MM.1S (cell line): ENCODE data around the gene TXNDC11.

Source experiments
- DNase-seq: peaks from one replicate; pipeline ENCODE4 v3.0.0-alpha.2; 2015
- H2AFZ ChIP-seq: fragments of 300-600 bp; sonication (generic); 2 replicates; pipeline ENCODE4 v1.6.0; 2016; ENCODE audit warnings: antibody characterized with exemption, low read length
- H3F3A ChIP-seq: fragments of 300-600 bp; sonication (generic); 2 replicates; pipeline ENCODE4 v1.6.1; 2016; ENCODE audit warnings: mild to moderate bottlenecking, antibody characterized with exemption, low read length, moderate library complexity, mixed read lengths; ENCODE audit not compliant: insufficient read depth
- H3K27ac ChIP-seq: fragments of 300-600 bp; sonication (generic); 2 replicates; pipeline ENCODE4 v1.5.1; 2016; ENCODE audit warnings: mild to moderate bottlenecking, low read length
- H3K27me3 ChIP-seq: fragments of 300-600 bp; sonication (generic); replicated peaks from 2 replicates; pipeline ENCODE4 v1.6.0; 2016; ENCODE audit warnings: low read length; ENCODE audit not compliant: insufficient read depth
- H3K36me3 ChIP-seq: fragments of 300-600 bp; sonication (generic); replicated peaks from 2 replicates; pipeline ENCODE4 v1.6.1; 2016; ENCODE audit warnings: mild to moderate bottlenecking, low read length, mixed read lengths; ENCODE audit not compliant: insufficient read depth
- H3K4me1 ChIP-seq: fragments of 300-600 bp; sonication (generic); 2 replicates; pipeline ENCODE4 v1.6.1; 2016; ENCODE audit warnings: low read length, mixed read lengths
- H3K4me2 ChIP-seq: fragments of 300-600 bp; sonication (generic); 2 replicates; pipeline ENCODE4 v1.6.0; 2016; ENCODE audit warnings: low read depth, low read length
- H3K4me3 ChIP-seq: fragments of 300-600 bp; sonication (generic); 2 replicates; pipeline ENCODE4 v1.5.1; 2016; ENCODE audit warnings: low read length, mixed read lengths
- H3K79me2 ChIP-seq: fragments of 300-600 bp; sonication (generic); 2 replicates; pipeline ENCODE4 v1.6.1; 2016; ENCODE audit warnings: mixed run types, low read length, mixed read lengths
- H3K9ac ChIP-seq: fragments of 300-600 bp; sonication (generic); 2 replicates; pipeline ENCODE4 v1.6.1; 2016; ENCODE audit warnings: low read length, mixed read lengths
- H3K9me2 ChIP-seq: fragments of 300-600 bp; sonication (generic); replicated peaks from 2 replicates; pipeline ENCODE4 v1.6.1; 2016; ENCODE audit warnings: mild to moderate bottlenecking, low read length, mixed read lengths; ENCODE audit not compliant: insufficient read depth
- H3K9me3 ChIP-seq: fragments of 300-600 bp; sonication (generic); replicated peaks from 2 replicates; pipeline ENCODE4 v1.6.1; 2016; ENCODE audit warnings: mild to moderate bottlenecking, low read length, mixed read lengths; ENCODE audit not compliant: insufficient read depth
- H4K20me1 ChIP-seq: fragments of 300-600 bp; sonication (generic); 2 replicates; pipeline ENCODE4 v1.6.1; 2016; ENCODE audit warnings: mild to moderate bottlenecking, low read length, moderate library complexity, mixed read lengths; ENCODE audit not compliant: insufficient read depth
- EZH2 ChIP-seq: fragments of 300-600 bp; sonication (generic); optimal IDR thresholded peaks from 2 replicates; pipeline ENCODE3; 2017; ENCODE audit warnings: low read depth, mild to moderate bottlenecking, antibody characterized with exemption, low read length, mixed read lengths
- EZH2phosphoT487 ChIP-seq: fragments of 300-600 bp; sonication (generic); IDR thresholded peaks from 2 replicates; pipeline ENCODE4 v1.6.1; 2018; ENCODE audit warnings: antibody characterized with exemption, low read length
- TF ChIP-seq, protein P1 (sequence below): fragments of 300-600 bp; sonication (generic); IDR thresholded peaks from 2 replicates; pipeline ENCODE4 v1.5.1; 2016; ENCODE audit warnings: antibody characterized with exemption, low read length, mixed read lengths

TXNDC11 gene

DNA sequence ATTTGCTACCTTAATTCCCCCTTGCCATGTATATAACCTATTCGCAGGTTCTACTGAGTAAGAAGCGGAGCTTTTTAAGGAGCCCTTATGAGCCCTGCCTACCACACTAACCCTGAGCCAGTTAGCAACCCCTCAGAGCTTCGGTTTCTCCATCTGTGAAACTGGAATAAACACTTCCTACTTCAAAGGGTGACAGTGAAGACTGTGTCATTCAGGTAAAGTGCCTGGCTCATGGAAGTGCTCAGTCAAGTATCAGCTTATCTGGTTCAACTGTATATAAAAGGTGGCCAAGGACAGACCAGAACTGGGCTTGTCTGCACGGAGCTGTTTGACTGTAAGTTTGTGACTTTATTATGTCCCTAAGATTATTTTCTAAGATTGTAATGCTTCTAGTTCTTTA lies 31.0 kb downstream of the TXNDC11 start:
- Histone ChIP-seq H3K9ac (no peak overlapping the region), H3K4me1 (peaks cover 87% of the 10 kb centered on the region), H2AFZ (no peak overlapping the region), H4K20me1 (peaks cover 10% of the 10 kb centered on the region; the same call in 1 of the 2 replicates), H3K9me2 (no peaks in the 10 kb centered on the region), H3K4me2 (peak overlapping the region; percentile 14; the same call in 1 of the 2 replicates), H3K27ac (peak overlapping the region; percentile 41; the same call in 1 of the 2 replicates), H3K27me3 (no peaks in the 10 kb centered on the region), H3F3A (peaks cover 96% of the 10 kb centered on the region), H3K4me3 (no peak overlapping the region), H3K79me2 (peaks cover 98% of the 10 kb centered on the region), H3K36me3 (peaks cover 35% of the 10 kb centered on the region), H3K9me3 (no peaks in the 10 kb centered on the region)
- DNase-seq: no peak
- no peak for TF ChIP-seq EZH2
- no peak for TF ChIP-seq EZH2phosphoT487
- TF ChIP-seq, protein P1, sequence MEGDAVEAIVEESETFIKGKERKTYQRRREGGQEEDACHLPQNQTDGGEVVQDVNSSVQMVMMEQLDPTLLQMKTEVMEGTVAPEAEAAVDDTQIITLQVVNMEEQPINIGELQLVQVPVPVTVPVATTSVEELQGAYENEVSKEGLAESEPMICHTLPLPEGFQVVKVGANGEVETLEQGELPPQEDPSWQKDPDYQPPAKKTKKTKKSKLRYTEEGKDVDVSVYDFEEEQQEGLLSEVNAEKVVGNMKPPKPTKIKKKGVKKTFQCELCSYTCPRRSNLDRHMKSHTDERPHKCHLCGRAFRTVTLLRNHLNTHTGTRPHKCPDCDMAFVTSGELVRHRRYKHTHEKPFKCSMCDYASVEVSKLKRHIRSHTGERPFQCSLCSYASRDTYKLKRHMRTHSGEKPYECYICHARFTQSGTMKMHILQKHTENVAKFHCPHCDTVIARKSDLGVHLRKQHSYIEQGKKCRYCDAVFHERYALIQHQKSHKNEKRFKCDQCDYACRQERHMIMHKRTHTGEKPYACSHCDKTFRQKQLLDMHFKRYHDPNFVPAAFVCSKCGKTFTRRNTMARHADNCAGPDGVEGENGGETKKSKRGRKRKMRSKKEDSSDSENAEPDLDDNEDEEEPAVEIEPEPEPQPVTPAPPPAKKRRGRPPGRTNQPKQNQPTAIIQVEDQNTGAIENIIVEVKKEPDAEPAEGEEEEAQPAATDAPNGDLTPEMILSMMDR: no peak

DNA sequence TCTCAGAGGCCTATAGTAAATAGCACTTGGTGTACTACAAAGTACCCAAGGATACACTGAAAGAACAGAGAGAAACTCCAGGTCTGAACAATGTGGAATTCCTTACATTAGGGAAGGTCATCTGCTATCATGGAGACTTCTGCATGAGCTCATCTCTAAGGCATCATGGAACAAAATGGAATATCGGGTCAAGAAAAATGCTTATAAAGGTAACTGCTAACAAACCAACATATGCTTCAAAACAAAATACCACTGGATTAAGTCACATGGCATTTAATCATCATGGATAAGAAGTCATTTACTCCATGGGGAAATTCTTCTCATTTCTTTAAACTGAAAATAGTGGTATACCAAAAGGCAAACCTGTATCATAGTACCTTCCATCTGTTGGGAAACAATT lies 34.2 kb downstream of the TXNDC11 start:
- H3K79me2 ChIP-seq: peaks cover 98% of the 10 kb centered on the region
- no peak overlapping the region for H3K9ac ChIP-seq
- no peak overlapping the region for H3K4me2 ChIP-seq
- peaks cover 19% of the 10 kb centered on the region for H3K36me3 ChIP-seq
- peaks cover 10% of the 10 kb centered on the region; the same call in 1 of the 2 replicates for H4K20me1 ChIP-seq
- H3K4me3 ChIP-seq: no peak overlapping the region
- TF ChIP-seq, protein P1: no peak
- TF ChIP-seq EZH2phosphoT487 (no peak), EZH2 (no peak)
- peak overlapping the region; percentile 78; the same call in 1 of the 2 replicates for H3K27ac ChIP-seq
- H3K4me1 ChIP-seq: peaks cover 86% of the 10 kb centered on the region
- no peak for DNase-seq
- peaks cover 96% of the 10 kb centered on the region for H3F3A ChIP-seq
- H3K27me3 ChIP-seq: no peaks in the 10 kb centered on the region
- H3K9me3 ChIP-seq: no peaks in the 10 kb centered on the region
- H3K9me2 ChIP-seq: no peaks in the 10 kb centered on the region
- H2AFZ ChIP-seq: no peak overlapping the region

DNA sequence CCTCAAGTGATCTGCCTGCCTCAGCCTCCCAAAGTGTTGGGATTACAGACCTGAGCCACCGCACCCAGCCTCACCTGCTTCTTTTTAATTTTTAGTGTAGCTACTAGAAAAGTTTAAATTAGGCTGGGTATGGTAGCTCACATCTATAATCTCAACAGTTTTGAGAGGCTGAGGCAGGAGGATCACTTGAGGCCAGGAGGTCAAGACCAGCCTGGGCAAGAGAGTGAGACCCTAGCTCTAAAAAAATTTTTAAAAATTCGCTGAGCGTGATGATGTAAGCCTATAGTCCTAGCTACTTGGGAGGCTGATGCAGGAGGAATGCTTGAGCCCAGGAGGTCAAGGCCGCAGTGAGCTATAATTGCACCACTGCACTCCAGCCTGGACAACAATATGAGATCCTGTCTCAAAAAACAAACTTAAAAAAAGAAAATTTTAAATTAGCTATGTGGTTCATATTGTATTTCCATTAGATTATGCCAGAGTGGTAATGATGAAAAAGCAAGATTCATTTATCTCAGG lies 34.9 kb downstream of the TXNDC11 start:
- TF ChIP-seq, protein P1: no peak
- no peak for TF ChIP-seq EZH2phosphoT487
- peaks cover 97% of the 10 kb centered on the region for H3F3A ChIP-seq
- peaks cover 23% of the 10 kb centered on the region for H3K36me3 ChIP-seq
- no peak overlapping the region for H3K4me2 ChIP-seq
- no peak overlapping the region for H3K9ac ChIP-seq
- H3K9me3 ChIP-seq: no peaks in the 10 kb centered on the region
- H3K4me1 ChIP-seq: peaks cover 93% of the 10 kb centered on the region
- H3K9me2 ChIP-seq: no peaks in the 10 kb centered on the region
- peak overlapping the region; percentile 78; the same call in 1 of the 2 replicates for H3K27ac ChIP-seq
- H3K79me2 ChIP-seq: peaks cover 98% of the 10 kb centered on the region
- no peak overlapping the region for H2AFZ ChIP-seq
- no peaks in the 10 kb centered on the region for H3K27me3 ChIP-seq
- no peak for DNase-seq
- H3K4me3 ChIP-seq: no peak overlapping the region
- peaks cover 10% of the 10 kb centered on the region; the same call in 1 of the 2 replicates for H4K20me1 ChIP-seq
